ENCODE data around the gene GBP6. TPM values are rescaled to one million over a fixed set of nuclear protein-coding genes. Genes with fewer than 3 reads are reported as not detected.
"Not testable (repeated sequence)": the region's sequence is repeated elsewhere in the genome, so short reads cannot be mapped to it uniquely, and the experiment has no call there.

Gene GBP6
- polyA plus RNA-seq (2013, experiment 1 of 2): not detected
- polyA plus RNA-seq (2013, experiment 2 of 2): not detected

DNA sequence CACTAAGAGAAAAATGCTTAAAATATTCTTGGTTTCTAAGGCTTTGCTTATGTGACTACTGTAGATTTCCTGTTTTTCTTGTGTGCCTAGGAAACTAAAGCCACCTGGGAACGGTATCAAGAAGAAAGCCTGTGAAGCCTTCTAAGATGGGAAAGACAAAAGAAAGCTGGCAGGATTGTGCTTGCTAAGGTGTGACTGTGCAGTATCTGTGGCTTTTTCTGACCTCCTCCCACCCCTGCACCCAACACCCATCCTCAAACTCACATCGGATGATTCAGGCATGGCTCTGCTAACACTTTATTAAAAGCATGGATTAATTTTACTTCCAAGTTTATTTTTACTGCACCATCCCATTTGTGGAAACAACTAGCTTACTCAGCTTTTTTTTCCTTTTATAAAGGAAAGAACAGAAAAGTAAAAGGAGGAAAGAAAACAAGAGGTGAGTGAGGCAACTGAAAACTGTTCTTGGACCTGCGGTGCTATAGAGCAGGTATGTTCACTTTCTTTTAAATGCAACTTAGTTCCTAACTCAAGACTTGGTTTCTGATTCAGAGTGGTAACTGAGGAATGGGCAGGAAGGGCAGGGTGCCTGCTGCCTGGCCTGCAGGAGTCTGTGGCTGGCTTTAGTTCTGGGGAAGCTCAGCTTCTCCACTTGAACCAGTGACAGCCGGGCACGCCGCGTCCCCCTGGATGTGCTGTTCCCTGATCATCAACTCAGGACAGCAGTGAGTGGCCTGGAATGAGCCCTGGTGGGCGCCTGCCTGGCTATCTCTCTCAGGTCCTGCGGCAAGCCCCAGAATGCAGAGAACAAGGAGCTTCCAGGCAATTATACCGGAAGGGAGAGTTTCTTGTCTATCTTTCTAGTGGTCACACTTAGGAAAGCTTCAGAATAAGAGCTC is at the start of gene GBP6:
TSS of gene GBP6 (plus strand) at position 422 of the 899 bp plus-strand sequence. CDS start 4,493 bp downstream, outside the sequence.
- no peaks in the 10 kb centered on the region for H3K9me3 ChIP-seq (ENCODE audit: control insufficient read depth, low read length)
- H3K36me3 ChIP-seq (ENCODE audit: control insufficient read depth, insufficient read depth, low read length): no peaks in the 10 kb centered on the region
- H3K4me1 ChIP-seq (ENCODE audit: control insufficient read depth, insufficient read depth, low read length, poor library complexity, severe bottlenecking): no peaks in the 10 kb centered on the region
- H3K27ac ChIP-seq (ENCODE audit: low read depth, low read length, severe bottlenecking): no peak within 1 kb of the TSS
- no peak within 1 kb of the TSS for H3K4me3 ChIP-seq (ENCODE audit: extremely low read depth, insufficient read depth, low read length, poor library complexity, severe bottlenecking)
- 81 to 93% methylated on average over 6 of the region's 10 CpGs for WGBS, 2 experiments (ENCODE audit: insufficient coverage in 2 of 2)

DNA sequence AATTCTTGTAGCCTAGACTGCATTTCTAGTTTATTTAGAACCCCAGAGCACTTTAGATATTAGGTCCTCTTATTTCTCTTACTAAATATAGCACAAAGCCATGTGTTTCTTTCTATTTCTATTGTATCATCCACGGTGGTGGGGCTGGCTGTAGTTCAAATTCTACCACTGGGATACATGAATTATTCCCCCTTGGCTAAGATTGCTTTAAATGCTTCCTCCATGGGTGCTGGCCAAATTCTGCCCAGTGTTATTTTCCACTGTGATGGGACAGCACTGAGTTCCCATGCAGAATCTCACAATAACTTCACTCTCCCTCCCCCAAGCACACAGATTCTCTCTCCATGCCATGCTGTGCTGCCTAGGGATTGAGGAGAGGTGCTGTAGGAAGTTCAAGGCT is 41.5 kb upstream of the GBP6 start:
- WGBS, 2 experiments (ENCODE audit: insufficient coverage in 2 of 2): 100% methylated on average over 1 of the region's 1 CpG
- Histone ChIP-seq H3K4me3 (ENCODE audit: extremely low read depth, insufficient read depth, low read length, poor library complexity, severe bottlenecking) (no peak overlapping the region), H3K36me3 (ENCODE audit: control insufficient read depth, insufficient read depth, low read length) (no peaks in the 10 kb centered on the region), H3K27ac (ENCODE audit: low read depth, low read length, severe bottlenecking) (no peak overlapping the region), H3K4me1 (ENCODE audit: control insufficient read depth, insufficient read depth, low read length, poor library complexity, severe bottlenecking) (no peaks in the 10 kb centered on the region), H3K9me3 (ENCODE audit: control insufficient read depth, low read length) (peaks cover 12% of the 10 kb centered on the region)

GRCh38 chr1:89331890-89332289 is 32.0 kb upstream of the GBP6 start:
- no peak overlapping the region for H3K27ac ChIP-seq (ENCODE audit: low read depth, low read length, severe bottlenecking)
- 74 to 81% methylated on average over 2 of the region's 2 CpGs for WGBS, 2 experiments (ENCODE audit: insufficient coverage in 2 of 2)
- H3K4me1 ChIP-seq (ENCODE audit: control insufficient read depth, insufficient read depth, low read length, poor library complexity, severe bottlenecking): no peaks in the 10 kb centered on the region
- no peak overlapping the region for H3K4me3 ChIP-seq (ENCODE audit: extremely low read depth, insufficient read depth, low read length, poor library complexity, severe bottlenecking)
- no peaks in the 10 kb centered on the region for H3K36me3 ChIP-seq (ENCODE audit: control insufficient read depth, insufficient read depth, low read length)
- H3K9me3 ChIP-seq (ENCODE audit: control insufficient read depth, low read length): no peaks in the 10 kb centered on the region

DNA sequence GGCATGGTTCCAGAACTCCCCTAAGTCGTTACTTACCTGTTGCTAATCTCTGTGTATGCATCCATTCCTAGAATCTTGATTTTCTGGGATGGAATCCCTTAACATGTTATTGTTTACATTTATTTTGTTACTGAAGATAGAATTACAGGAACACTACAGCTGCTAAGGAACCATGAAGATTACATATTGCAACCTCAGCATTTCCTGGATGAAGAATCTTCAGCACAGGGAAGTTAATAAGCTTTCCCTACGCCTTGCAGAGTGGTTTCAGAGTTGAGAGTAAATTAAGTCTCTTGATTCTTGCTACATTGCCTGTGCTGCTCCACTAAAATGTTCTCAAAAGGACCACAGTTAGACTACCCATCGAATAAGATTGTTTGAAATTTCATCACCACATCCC is 31.4 kb upstream of the GBP6 start:
- H3K4me3 ChIP-seq (ENCODE audit: extremely low read depth, insufficient read depth, low read length, poor library complexity, severe bottlenecking): no peak overlapping the region
- no CpG with 5 or more reads among the region's 3 CpGs for WGBS, 2 experiments (ENCODE audit: insufficient coverage in 2 of 2)
- no peaks in the 10 kb centered on the region for H3K36me3 ChIP-seq (ENCODE audit: control insufficient read depth, insufficient read depth, low read length)
- H3K9me3 ChIP-seq (ENCODE audit: control insufficient read depth, low read length): no peaks in the 10 kb centered on the region
- H3K27ac ChIP-seq (ENCODE audit: low read depth, low read length, severe bottlenecking): no peak overlapping the region
- no peaks in the 10 kb centered on the region for H3K4me1 ChIP-seq (ENCODE audit: control insufficient read depth, insufficient read depth, low read length, poor library complexity, severe bottlenecking)

DNA sequence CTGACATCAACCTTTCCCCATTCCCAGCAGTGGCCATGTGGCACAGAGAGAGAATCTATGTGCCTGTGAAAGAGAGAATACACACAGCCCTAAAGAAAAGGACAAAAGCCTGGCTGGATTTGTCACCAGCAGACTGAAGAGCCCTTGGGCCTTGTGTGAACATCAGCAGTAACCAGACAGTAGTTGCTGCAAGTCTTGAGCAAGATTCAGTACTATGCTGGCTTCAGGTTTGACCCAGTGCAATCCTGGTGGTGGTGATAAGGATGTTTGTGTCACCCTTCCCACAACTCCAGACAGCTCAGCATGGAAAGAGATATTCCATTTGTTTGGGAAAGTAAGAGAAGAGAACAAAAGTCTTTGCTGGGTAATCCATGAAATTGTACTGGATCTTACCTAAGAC is 28.4 kb upstream of the GBP6 start:
- Histone ChIP-seq H3K27ac (ENCODE audit: low read depth, low read length, severe bottlenecking) (no peak overlapping the region), H3K36me3 (ENCODE audit: control insufficient read depth, insufficient read depth, low read length) (no peaks in the 10 kb centered on the region), H3K4me1 (ENCODE audit: control insufficient read depth, insufficient read depth, low read length, poor library complexity, severe bottlenecking) (no peaks in the 10 kb centered on the region), H3K9me3 (ENCODE audit: control insufficient read depth, low read length) (no peaks in the 10 kb centered on the region), H3K4me3 (ENCODE audit: extremely low read depth, insufficient read depth, low read length, poor library complexity, severe bottlenecking) (no peak overlapping the region)

DNA sequence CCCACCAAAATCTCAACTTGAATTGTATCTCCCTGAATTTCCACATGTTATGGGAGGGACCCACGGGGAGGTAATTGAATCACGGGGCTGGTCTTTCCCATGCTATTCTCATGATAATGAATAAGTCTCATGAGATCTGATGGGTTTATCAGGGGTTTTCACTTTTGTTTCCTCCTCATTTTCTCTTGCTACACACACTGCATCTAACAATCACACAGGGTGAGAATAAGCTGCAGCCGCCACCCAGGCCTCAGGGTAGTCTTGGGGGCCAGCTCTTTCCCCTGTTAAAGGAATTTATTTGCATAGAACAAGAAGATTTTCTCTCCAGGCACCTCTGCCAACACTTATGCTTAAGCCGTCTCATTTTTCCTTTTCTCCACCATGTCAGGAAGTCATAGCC is 26.0 kb upstream of the GBP6 start:
- no peaks in the 10 kb centered on the region for H3K36me3 ChIP-seq (ENCODE audit: control insufficient read depth, insufficient read depth, low read length)
- H3K4me3 ChIP-seq (ENCODE audit: extremely low read depth, insufficient read depth, low read length, poor library complexity, severe bottlenecking): no peak overlapping the region
- whole genome bisulfite sequencing, 2 experiments (ENCODE audit: insufficient coverage in 2 of 2): no CpG with 5 or more reads among the region's 4 CpGs
- H3K27ac ChIP-seq (ENCODE audit: low read depth, low read length, severe bottlenecking): no peak overlapping the region
- no peaks in the 10 kb centered on the region for H3K4me1 ChIP-seq (ENCODE audit: control insufficient read depth, insufficient read depth, low read length, poor library complexity, severe bottlenecking)
- H3K9me3 ChIP-seq (ENCODE audit: control insufficient read depth, low read length): no peaks in the 10 kb centered on the region

DNA sequence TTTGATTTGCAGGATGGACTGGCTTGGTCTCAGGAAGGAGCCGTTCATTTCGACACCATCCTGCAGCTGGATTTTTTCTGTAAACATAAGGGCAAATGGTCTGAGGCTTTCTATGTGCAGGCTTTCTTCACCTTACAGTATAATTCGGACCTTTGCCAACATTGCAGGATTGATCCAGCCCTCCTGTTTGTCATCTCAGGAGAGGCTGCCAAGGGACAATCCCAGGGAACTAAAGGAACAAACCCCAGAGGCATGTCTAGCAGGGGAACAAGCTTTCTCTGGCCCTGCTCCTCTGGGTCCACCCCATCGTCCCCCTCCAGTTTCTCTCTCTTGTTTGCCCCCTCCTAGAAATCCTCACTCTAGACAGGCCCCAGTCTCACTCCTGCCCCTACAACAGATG is 24.8 kb upstream of the GBP6 start:
- Histone ChIP-seq H3K27ac (ENCODE audit: low read depth, low read length, severe bottlenecking) (no peak overlapping the region), H3K4me3 (ENCODE audit: extremely low read depth, insufficient read depth, low read length, poor library complexity, severe bottlenecking) (no peak overlapping the region), H3K9me3 (ENCODE audit: control insufficient read depth, low read length) (no peaks in the 10 kb centered on the region), H3K4me1 (ENCODE audit: control insufficient read depth, insufficient read depth, low read length, poor library complexity, severe bottlenecking) (no peaks in the 10 kb centered on the region), H3K36me3 (ENCODE audit: control insufficient read depth, insufficient read depth, low read length) (no peaks in the 10 kb centered on the region)
- WGBS, 2 experiments (ENCODE audit: insufficient coverage in 2 of 2): 84 to 97% methylated on average over 3 of the region's 4 CpGs

DNA sequence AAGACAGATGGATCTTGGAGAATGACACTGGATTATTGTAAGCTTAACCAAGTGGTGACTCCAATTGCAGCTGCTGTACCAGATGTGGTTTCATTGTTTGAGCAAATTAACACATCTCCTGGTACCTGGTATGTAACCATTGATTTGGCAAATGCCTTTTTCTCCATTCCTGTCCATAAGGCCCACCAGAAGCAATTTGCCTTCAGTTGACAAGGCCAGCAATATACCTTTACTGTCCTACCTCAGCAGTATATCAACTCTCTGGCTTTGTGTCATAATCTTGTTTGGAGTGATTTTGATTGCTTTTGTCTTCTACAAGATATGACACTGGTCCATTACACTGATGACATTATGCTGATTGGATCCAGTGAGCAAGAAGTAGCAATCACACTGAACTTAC is 18.4 kb upstream of the GBP6 start:
- not testable (repeated sequence) for H3K4me1 ChIP-seq (ENCODE audit: control insufficient read depth, insufficient read depth, low read length, poor library complexity, severe bottlenecking); H3K27ac ChIP-seq (ENCODE audit: low read depth, low read length, severe bottlenecking); H3K9me3 ChIP-seq (ENCODE audit: control insufficient read depth, low read length); H3K36me3 ChIP-seq (ENCODE audit: control insufficient read depth, insufficient read depth, low read length); H3K4me3 ChIP-seq (ENCODE audit: extremely low read depth, insufficient read depth, low read length, poor library complexity, severe bottlenecking)

- Histone ChIP-seq H3K36me3 (ENCODE audit: control insufficient read depth, insufficient read depth, low read length) (no peaks in the 10 kb centered on the region), H3K9me3 (ENCODE audit: control insufficient read depth, low read length) (no peaks in the 10 kb centered on the region), H3K4me3 (ENCODE audit: extremely low read depth, insufficient read depth, low read length, poor library complexity, severe bottlenecking) (no peak overlapping the region), H3K4me1 (ENCODE audit: control insufficient read depth, insufficient read depth, low read length, poor library complexity, severe bottlenecking) (no peaks in the 10 kb centered on the region), H3K27ac (ENCODE audit: low read depth, low read length, severe bottlenecking) (no peak overlapping the region)
- 55% methylated on average over 2 of the region's 2 CpGs; no CpG with 5 or more reads in 1 of the 2 experiments for WGBS, 2 experiments (ENCODE audit: insufficient coverage in 2 of 2)
Observed at GRCh38 chr1:89347296-89347695, 16.6 kb upstream of the GBP6 start.

- Histone ChIP-seq H3K36me3 (ENCODE audit: control insufficient read depth, insufficient read depth, low read length) (no peaks in the 10 kb centered on the region), H3K4me3 (ENCODE audit: extremely low read depth, insufficient read depth, low read length, poor library complexity, severe bottlenecking) (no peak overlapping the region), H3K27ac (ENCODE audit: low read depth, low read length, severe bottlenecking) (no peak overlapping the region), H3K9me3 (ENCODE audit: control insufficient read depth, low read length) (no peaks in the 10 kb centered on the region), H3K4me1 (ENCODE audit: control insufficient read depth, insufficient read depth, low read length, poor library complexity, severe bottlenecking) (no peaks in the 10 kb centered on the region)
- WGBS, 2 experiments (ENCODE audit: insufficient coverage in 2 of 2): 83% methylated on average over 1 of the region's 2 CpGs; no CpG with 5 or more reads in 1 of the 2 experiments
Observed at GRCh38 chr1:89350298-89350697, 13.6 kb upstream of the GBP6 start.

- 100% methylated on average over 1 of the region's 1 CpG; no CpG with 5 or more reads in 1 of the 2 experiments for WGBS, 2 experiments (ENCODE audit: insufficient coverage in 2 of 2)
Observed at GRCh38 chr1:89351597-89352311, 12.1 kb upstream of the GBP6 start.

More at GRCh38 chr1:89351597-89352311, 12.1 kb upstream of the GBP6 start:
- H3K36me3 ChIP-seq (ENCODE audit: control insufficient read depth, insufficient read depth, low read length): no peaks in the 10 kb centered on the region
- peaks cover 2% of the 10 kb centered on the region for H3K4me1 ChIP-seq (ENCODE audit: control insufficient read depth, insufficient read depth, low read length, poor library complexity, severe bottlenecking)
- no peak overlapping the region for H3K4me3 ChIP-seq (ENCODE audit: extremely low read depth, insufficient read depth, low read length, poor library complexity, severe bottlenecking)
- H3K27ac ChIP-seq (ENCODE audit: low read depth, low read length, severe bottlenecking): no peak overlapping the region
- H3K9me3 ChIP-seq (ENCODE audit: control insufficient read depth, low read length): no peaks in the 10 kb centered on the region

All from mesodermal cell (in vitro differentiated cells).